ENCODE data around the gene ODR4. TPM values are rescaled to one million over a fixed set of nuclear protein-coding genes. Genes with fewer than 3 reads are reported as not detected.
"Not testable (repeated sequence)": the region's sequence is repeated elsewhere in the genome, so short reads cannot be mapped to it uniquely, and the experiment has no call there.

Gene ODR4
- polyA plus RNA-seq, 1 of the 3 experiments (the other 2 are of a cell fraction), result 8.2 TPM

- H2AFZ ChIP-seq (ENCODE audit: low read depth); H3K9me2 ChIP-seq; H3K4me1 ChIP-seq (ENCODE audit: control insufficient read depth in 1 of 2, insufficient read depth in 2 of 2, low read depth in 1 of 2, low read length in 1 of 2); H4K20me1 ChIP-seq (ENCODE audit: insufficient read depth); H3K4me3 ChIP-seq (ENCODE audit: low read depth in 2 of 2, low read length in 1 of 2); H3K27me3 ChIP-seq (ENCODE audit: insufficient read depth); H3K79me2 ChIP-seq (ENCODE audit: insufficient read depth); H3K9ac ChIP-seq; H3K4me2 ChIP-seq; CTCF ChIA-PET; DNase-seq; H3K9me3 ChIP-seq; POLR2A ChIA-PET: not testable (repeated sequence)
- peak; percentile 10; the same call in 1 of the 2 replicates for TF ChIP-seq FOSL2 (IDR thresholded peaks at IDR 0.05; ENCODE audit: borderline replicate concordance, low read depth)
- TF ChIP-seq, protein P1, sequence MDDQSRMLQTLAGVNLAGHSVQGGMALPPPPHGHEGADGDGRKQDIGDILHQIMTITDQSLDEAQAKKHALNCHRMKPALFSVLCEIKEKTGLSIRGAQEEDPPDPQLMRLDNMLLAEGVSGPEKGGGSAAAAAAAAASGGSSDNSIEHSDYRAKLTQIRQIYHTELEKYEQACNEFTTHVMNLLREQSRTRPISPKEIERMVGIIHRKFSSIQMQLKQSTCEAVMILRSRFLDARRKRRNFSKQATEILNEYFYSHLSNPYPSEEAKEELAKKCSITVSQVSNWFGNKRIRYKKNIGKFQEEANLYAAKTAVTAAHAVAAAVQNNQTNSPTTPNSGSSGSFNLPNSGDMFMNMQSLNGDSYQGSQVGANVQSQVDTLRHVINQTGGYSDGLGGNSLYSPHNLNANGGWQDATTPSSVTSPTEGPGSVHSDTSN (IDR thresholded peaks at IDR 0.05), result peak; percentile 40; the same call in 1 of the 2 replicates
- TF ChIP-seq JUND (IDR thresholded peaks at IDR 0.05), result peak; percentile 10; the same call in 1 of the 2 replicates
- peak overlapping the region in 1 of 2 experiments; percentile 42; a peak in 2 of 4 replicates for H3K27ac ChIP-seq (ENCODE audit: low read depth in 2 of 2, low read length in 1 of 2)
- H3K36me3 ChIP-seq (replicated peaks in 1 of 2; ENCODE audit: control insufficient read depth in 1 of 2, insufficient read depth in 2 of 2, low read length in 1 of 2), result peaks cover 56 to 61% of the 10 kb centered on the region in 2 experiments
- 98% methylated on average over 2 of the region's 2 CpGs for WGBS (ENCODE audit: low lambda C conversion rate)
- H3F3A ChIP-seq (replicated peaks; ENCODE audit: insufficient read depth), result peaks cover 46% of the 10 kb centered on the region
Observed at GRCh38 chr1:186401446-186401845, 25.8 kb downstream of the ODR4 start.

DNA sequence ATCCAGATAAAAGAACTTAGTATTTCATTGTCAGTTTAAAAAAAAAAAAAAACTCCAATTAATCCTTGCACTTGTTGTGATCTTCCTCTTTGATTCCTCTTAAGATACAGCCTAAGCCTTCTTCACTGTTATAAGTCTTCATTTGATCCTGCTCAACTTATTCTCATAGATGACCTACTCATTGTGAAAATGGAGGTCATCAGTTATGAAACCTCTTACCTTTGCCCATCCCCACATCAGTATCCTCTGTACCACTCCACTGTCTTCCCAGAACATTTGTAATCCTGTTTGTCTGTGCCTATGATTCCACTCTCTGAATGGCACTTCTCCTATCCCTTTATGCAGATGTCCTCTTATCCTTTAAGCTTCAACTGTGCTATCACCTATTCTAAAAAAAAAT, 28.0 kb downstream of the ODR4 start:
- Histone ChIP-seq H3K9ac (no peak overlapping the region), H3K27ac (ENCODE audit: low read depth in 2 of 2, low read length in 1 of 2) (no peak overlapping the region), H3K4me2 (no peak overlapping the region), H3K4me3 (ENCODE audit: low read depth in 2 of 2, low read length in 1 of 2) (no peak overlapping the region), H3F3A (replicated peaks; ENCODE audit: insufficient read depth) (peaks cover 27% of the 10 kb centered on the region), H3K9me2 (no peaks in the 10 kb centered on the region), H3K79me2 (ENCODE audit: insufficient read depth) (no peaks in the 10 kb centered on the region), H4K20me1 (ENCODE audit: insufficient read depth) (no peaks in the 10 kb centered on the region), H3K36me3 (replicated peaks in 1 of 2; ENCODE audit: control insufficient read depth in 1 of 2, insufficient read depth in 2 of 2, low read length in 1 of 2) (peaks cover 49 to 62% of the 10 kb centered on the region in 2 experiments), H3K9me3 (no peaks in the 10 kb centered on the region), H3K4me1 (ENCODE audit: control insufficient read depth in 1 of 2, insufficient read depth in 2 of 2, low read depth in 1 of 2, low read length in 1 of 2) (peaks cover 0 to 4% of the 10 kb centered on the region in 2 experiments; a peak in 2 of 4 replicates), H3K27me3 (ENCODE audit: insufficient read depth) (no peaks in the 10 kb centered on the region), H2AFZ (ENCODE audit: low read depth) (no peak overlapping the region)
- no peak for DNase-seq
- ChIA-PET POLR2A (no interaction called here), CTCF (interaction anchor here (0.7 to 3.8 kb wide), 15 partner anchors 10 to 583 kb away, joined by 3 to 24 read pairs (median 5); partner anchors contain the start of genes ODR4 and TPR)
- TF ChIP-seq, protein P2, sequence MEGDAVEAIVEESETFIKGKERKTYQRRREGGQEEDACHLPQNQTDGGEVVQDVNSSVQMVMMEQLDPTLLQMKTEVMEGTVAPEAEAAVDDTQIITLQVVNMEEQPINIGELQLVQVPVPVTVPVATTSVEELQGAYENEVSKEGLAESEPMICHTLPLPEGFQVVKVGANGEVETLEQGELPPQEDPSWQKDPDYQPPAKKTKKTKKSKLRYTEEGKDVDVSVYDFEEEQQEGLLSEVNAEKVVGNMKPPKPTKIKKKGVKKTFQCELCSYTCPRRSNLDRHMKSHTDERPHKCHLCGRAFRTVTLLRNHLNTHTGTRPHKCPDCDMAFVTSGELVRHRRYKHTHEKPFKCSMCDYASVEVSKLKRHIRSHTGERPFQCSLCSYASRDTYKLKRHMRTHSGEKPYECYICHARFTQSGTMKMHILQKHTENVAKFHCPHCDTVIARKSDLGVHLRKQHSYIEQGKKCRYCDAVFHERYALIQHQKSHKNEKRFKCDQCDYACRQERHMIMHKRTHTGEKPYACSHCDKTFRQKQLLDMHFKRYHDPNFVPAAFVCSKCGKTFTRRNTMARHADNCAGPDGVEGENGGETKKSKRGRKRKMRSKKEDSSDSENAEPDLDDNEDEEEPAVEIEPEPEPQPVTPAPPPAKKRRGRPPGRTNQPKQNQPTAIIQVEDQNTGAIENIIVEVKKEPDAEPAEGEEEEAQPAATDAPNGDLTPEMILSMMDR (IDR thresholded peaks at IDR 0.05), result no peak
- TF ChIP-seq EP300 (IDR thresholded peaks at IDR 0.05; ENCODE audit: borderline replicate concordance in 1 of 2, low read depth in 1 of 2, low read length in 1 of 2) (no peak), ELF1 (IDR thresholded peaks at IDR 0.05) (no peak), TAF1 (IDR thresholded peaks at IDR 0.05; ENCODE audit: borderline replicate concordance, low read depth, low read length) (no peak), GABPA (IDR thresholded peaks at IDR 0.05; ENCODE audit: low read depth) (no peak), EZH2phosphoT487 (IDR thresholded peaks at IDR 0.05; ENCODE audit: borderline replicate concordance, low read depth) (no peak), REST (IDR thresholded peaks at IDR 0.05; ENCODE audit: low read depth, low read length) (no peak), MEF2A (IDR thresholded peaks at IDR 0.05; ENCODE audit: borderline replicate concordance, low read depth) (no peak), SMC3 (IDR thresholded peaks at IDR 0.05; ENCODE audit: low read depth, low read length) (no peak), TCF12 (IDR thresholded peaks at IDR 0.05) (no peak), TEAD4 (IDR thresholded peaks at IDR 0.05; ENCODE audit: borderline replicate concordance, insufficient read depth) (no peak), SIN3A (IDR thresholded peaks at IDR 0.05; ENCODE audit: borderline replicate concordance, low read depth, low read length) (no peak), CHD2 (IDR thresholded peaks at IDR 0.05; ENCODE audit: low read length, partially characterized antibody) (no peak), NRF1 (IDR thresholded peaks at IDR 0.05; ENCODE audit: low read depth, low read length) (no peak)
- TF ChIP-seq, protein P3, sequence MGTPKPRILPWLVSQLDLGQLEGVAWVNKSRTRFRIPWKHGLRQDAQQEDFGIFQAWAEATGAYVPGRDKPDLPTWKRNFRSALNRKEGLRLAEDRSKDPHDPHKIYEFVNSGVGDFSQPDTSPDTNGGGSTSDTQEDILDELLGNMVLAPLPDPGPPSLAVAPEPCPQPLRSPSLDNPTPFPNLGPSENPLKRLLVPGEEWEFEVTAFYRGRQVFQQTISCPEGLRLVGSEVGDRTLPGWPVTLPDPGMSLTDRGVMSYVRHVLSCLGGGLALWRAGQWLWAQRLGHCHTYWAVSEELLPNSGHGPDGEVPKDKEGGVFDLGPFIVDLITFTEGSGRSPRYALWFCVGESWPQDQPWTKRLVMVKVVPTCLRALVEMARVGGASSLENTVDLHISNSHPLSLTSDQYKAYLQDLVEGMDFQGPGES (IDR thresholded peaks at IDR 0.05; ENCODE audit: low read depth, low read length), result no peak
- TF ChIP-seq, protein P4, sequence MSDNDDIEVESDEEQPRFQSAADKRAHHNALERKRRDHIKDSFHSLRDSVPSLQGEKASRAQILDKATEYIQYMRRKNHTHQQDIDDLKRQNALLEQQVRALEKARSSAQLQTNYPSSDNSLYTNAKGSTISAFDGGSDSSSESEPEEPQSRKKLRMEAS (IDR thresholded peaks at IDR 0.05; ENCODE audit: low read depth), result no peak
- TF ChIP-seq, protein P1 (IDR thresholded peaks at IDR 0.05), result no peak

All from SK-N-SH (cell line).